ENCODE measurements around the gene TAS2R41. TPM values are rescaled to one million over a fixed set of nuclear protein-coding genes. Genes with fewer than 3 reads are reported as not detected.

TAS2R41 gene
- polyA plus RNA-seq, 2 of the 4 experiments (the other 2 are of a cell fraction): not detected

DNA sequence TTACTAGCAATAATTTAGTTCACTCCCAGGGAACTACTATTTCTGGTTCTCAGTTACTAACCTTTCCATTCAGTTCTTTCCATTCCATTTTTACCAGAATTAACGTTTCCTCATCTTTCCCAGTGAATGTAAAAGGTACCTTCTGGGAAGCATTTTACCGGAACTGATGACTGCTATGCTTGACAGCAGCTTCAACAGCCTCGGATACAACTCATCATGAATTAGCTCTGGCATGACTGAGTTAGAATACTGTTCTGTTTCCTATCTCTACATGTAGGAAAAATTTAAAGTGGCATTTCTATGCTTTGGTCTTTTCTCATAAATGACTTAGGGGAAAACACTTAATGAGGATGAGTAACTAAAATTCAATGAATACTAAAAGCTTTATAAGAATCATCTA lies 18.6 kb downstream of the TAS2R41 start:
- no peak for FAIRE-seq

DNA sequence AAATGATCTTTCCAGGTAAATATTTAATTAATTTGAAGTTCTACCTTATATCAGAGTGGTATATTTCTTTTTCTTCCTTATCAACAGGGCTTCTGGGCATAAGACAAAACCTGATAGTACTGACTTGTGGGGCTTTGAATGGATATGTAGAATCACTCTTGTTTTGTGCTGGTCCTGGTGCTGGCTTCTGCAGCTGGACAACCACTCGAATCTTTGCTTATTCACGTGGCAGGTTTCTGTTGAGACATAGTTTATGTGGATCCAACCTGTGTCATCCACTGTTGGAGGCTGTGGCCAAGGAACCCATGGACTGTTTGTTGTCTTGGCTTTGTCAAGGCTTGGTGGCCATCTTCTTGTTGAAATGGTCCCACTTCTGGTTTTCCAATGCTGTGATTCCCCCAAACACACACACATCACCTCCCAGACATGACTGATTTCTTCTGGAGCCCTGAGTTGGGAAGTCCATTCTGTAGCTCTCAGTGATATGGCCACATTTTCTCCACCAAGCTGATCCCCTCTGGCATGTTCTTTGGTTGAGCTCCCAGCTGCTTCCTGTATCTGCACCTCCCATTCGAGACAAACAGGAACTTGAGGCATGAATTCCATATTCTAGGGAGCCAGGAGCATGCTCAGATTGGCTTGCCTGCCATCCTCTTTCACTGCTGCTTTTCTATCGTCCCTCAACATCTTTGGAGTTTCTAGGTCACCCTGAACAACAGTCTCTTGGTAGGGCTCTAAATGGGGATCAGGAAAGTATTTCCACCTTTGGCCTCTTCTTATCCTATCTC lies 19.5 kb downstream of the TAS2R41 start:
- H3K4me2 ChIP-seq: no peak overlapping the region
- ChIA-PET POLR2A (no interaction called here), CTCF (interaction anchor here (0.8 to 1.2 kb wide), 2 partner anchors 11 to 257 kb away, joined by 3 read pairs; no protein-coding TSS in a partner anchor)
- no peak overlapping the region for H3K4me3 ChIP-seq
- DNase-seq (ENCODE audit: low read depth in 1 of 2, low spot score in 1 of 2) (no peak), FAIRE-seq (no peak), ATAC-seq (no peak)
- whole genome bisulfite sequencing (ENCODE audit: missing lambda C conversion rate): 41% methylated on average over 4 of the region's 4 CpGs
- TF ChIP-seq BHLHE40 (IDR thresholded peaks at IDR 0.05; ENCODE audit: low read depth, low read length) (no peak), MYC (IDR thresholded peaks at IDR 0.05; ENCODE audit: borderline replicate concordance, low read length) (no peak), ZC3H11A (IDR thresholded peaks at IDR 0.05) (no peak), FOSB (CRISPR knock-in tag; IDR thresholded peaks at IDR 0.05) (no peak), NFE2L2 (conservative IDR thresholded peaks at IDR 0.05; ENCODE audit: low read length) (no peak), ZSCAN20 (CRISPR knock-in tag; IDR thresholded peaks at IDR 0.05) (no peak), KDM5A (IDR thresholded peaks at IDR 0.05) (no peak), KDM1A (IDR thresholded peaks at IDR 0.05; ENCODE audit: low read depth) (no peak), MAZ (IDR thresholded peaks at IDR 0.05; ENCODE audit: borderline replicate concordance, low read depth, low read length) (no peak), JUN (IDR thresholded peaks at IDR 0.05) (no peak), ZFP36 (IDR thresholded peaks at IDR 0.05; ENCODE audit: borderline replicate concordance, partially characterized antibody) (no peak), HOXB5 (CRISPR knock-in tag; IDR thresholded peaks at IDR 0.05) (no peak), POLR2A (IDR thresholded peaks at IDR 0.05; ENCODE audit: low read length) (no peak), NPAS2 (CRISPR knock-in tag; IDR thresholded peaks at IDR 0.05; ENCODE audit: borderline replicate concordance) (no peak)
- TF ChIP-seq, protein P1, sequence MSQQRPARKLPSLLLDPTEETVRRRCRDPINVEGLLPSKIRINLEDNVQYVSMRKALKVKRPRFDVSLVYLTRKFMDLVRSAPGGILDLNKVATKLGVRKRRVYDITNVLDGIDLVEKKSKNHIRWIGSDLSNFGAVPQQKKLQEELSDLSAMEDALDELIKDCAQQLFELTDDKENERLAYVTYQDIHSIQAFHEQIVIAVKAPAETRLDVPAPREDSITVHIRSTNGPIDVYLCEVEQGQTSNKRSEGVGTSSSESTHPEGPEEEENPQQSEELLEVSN (IDR thresholded peaks at IDR 0.05; ENCODE audit: borderline replicate concordance, low read depth): no peak
- TF ChIP-seq, protein P2, sequence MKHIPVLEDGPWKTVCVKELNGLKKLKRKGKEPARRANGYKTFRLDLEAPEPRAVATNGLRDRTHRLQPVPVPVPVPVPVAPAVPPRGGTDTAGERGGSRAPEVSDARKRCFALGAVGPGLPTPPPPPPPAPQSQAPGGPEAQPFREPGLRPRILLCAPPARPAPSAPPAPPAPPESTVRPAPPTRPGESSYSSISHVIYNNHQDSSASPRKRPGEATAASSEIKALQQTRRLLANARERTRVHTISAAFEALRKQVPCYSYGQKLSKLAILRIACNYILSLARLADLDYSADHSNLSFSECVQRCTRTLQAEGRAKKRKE (CRISPR knock-in tag; IDR thresholded peaks at IDR 0.05; ENCODE audit: low read depth): no peak
- H3K4me1 ChIP-seq: 0 out of 3 replicates have a peak, but pooled peaks cover 2% of the 10 kb centered on the region
- H3K27ac ChIP-seq: no peak overlapping the region
- H3K9me3 ChIP-seq: no peaks in the 10 kb centered on the region

More for the DNA sequence above, 18.6 kb downstream of the TAS2R41 start:
- H3K4me1 ChIP-seq: peaks cover 10% of the 10 kb centered on the region; the same call in 1 of the 3 replicates
- DNase-seq (ENCODE audit: low read depth in 1 of 2, low spot score in 1 of 2) (no peak), ATAC-seq (no peak)
- POLR2A ChIA-PET: no interaction called here
- H3K27ac ChIP-seq: no peak overlapping the region
- CTCF ChIA-PET: interaction anchor here (0.8 to 1.2 kb wide), 2 partner anchors 10 to 256 kb away, joined by 3 read pairs; no protein-coding TSS in a partner anchor
- no peak overlapping the region for H3K4me3 ChIP-seq
- H3K9me3 ChIP-seq: no peaks in the 10 kb centered on the region
- H3K4me2 ChIP-seq: no peak overlapping the region
- TF ChIP-seq CHD2 (IDR thresholded peaks at IDR 0.05; ENCODE audit: low read length, partially characterized antibody) (no peak), SREBF2 (IDR thresholded peaks at IDR 0.05) (no peak), MAFK (IDR thresholded peaks at IDR 0.05; ENCODE audit: partially characterized antibody) (no peak), EHMT2 (IDR thresholded peaks at IDR 0.05; ENCODE audit: low read depth) (no peak)
- 21% methylated on average over 3 of the region's 3 CpGs for WGBS (ENCODE audit: missing lambda C conversion rate)

DNA sequence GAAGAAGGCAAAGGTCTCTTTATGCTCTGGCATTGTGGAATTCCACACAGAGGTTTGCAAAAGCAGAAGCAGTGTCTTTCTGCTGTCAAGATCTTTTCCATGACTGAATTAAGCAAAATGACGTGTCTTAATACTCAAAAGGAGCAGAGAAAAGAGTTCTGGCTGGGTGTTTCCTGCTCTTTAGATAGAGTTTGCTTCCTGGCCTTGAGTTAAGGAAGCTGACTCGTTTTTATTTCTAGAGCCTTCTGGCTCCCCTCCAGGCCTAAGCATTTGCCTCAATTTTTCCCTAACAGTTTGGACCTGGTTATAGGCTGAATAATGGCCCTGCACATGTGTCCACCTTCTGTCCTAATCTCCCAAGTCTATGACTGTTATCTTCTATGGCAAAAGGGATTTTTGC lies 21.6 kb downstream of the TAS2R41 start:
- ATAC-seq: no peak
- 38% methylated on average over 2 of the region's 2 CpGs for WGBS (ENCODE audit: missing lambda C conversion rate)
- POLR2A ChIA-PET: no interaction called here
- TF ChIP-seq BHLHE40 (IDR thresholded peaks at IDR 0.05; ENCODE audit: low read depth, low read length) (no peak), ESRRA (IDR thresholded peaks at IDR 0.05; ENCODE audit: borderline replicate concordance, low read length) (no peak), RFX5 (IDR thresholded peaks at IDR 0.05) (no peak), POLR2A (IDR thresholded peaks at IDR 0.05; ENCODE audit: low read length) (no peak), JUN (IDR thresholded peaks at IDR 0.05) (no peak), MAZ (IDR thresholded peaks at IDR 0.05; ENCODE audit: borderline replicate concordance, low read depth, low read length) (no peak), EP300 (IDR thresholded peaks at IDR 0.05) (no peak), POLR2AphosphoS2 (conservative IDR thresholded peaks at IDR 0.05; ENCODE audit: low read length) (no peak), GATA3 (IDR thresholded peaks at IDR 0.05; ENCODE audit: borderline replicate concordance) (no peak), ZSCAN20 (CRISPR knock-in tag; IDR thresholded peaks at IDR 0.05) (no peak), RAD21 (conservative IDR thresholded peaks at IDR 0.05 in 1 of 2, IDR thresholded peaks at IDR 0.05 in 1 of 2) (no peak), HOXA7 (CRISPR knock-in tag; IDR thresholded peaks at IDR 0.05) (no peak), EHF (CRISPR knock-in tag; IDR thresholded peaks at IDR 0.05) (no peak), CHD2 (IDR thresholded peaks at IDR 0.05; ENCODE audit: low read length, partially characterized antibody) (no peak), RARB (CRISPR knock-in tag; IDR thresholded peaks at IDR 0.05) (no peak), SMC3 (IDR thresholded peaks at IDR 0.05) (no peak), FOSL2 (IDR thresholded peaks at IDR 0.05) (no peak), FOSL2 (CRISPR knock-in tag; IDR thresholded peaks at IDR 0.05) (no peak)
- TF ChIP-seq, protein P2 (CRISPR knock-in tag; IDR thresholded peaks at IDR 0.05; ENCODE audit: low read depth): no peak
- TF ChIP-seq, protein P3, sequence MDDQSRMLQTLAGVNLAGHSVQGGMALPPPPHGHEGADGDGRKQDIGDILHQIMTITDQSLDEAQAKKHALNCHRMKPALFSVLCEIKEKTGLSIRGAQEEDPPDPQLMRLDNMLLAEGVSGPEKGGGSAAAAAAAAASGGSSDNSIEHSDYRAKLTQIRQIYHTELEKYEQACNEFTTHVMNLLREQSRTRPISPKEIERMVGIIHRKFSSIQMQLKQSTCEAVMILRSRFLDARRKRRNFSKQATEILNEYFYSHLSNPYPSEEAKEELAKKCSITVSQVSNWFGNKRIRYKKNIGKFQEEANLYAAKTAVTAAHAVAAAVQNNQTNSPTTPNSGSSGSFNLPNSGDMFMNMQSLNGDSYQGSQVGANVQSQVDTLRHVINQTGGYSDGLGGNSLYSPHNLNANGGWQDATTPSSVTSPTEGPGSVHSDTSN (IDR thresholded peaks at IDR 0.05): no peak

More for the DNA sequence above, 21.6 kb downstream of the TAS2R41 start:
- no peak overlapping the region for H3K4me2 ChIP-seq
- H3K9me3 ChIP-seq: no peaks in the 10 kb centered on the region
- FAIRE-seq (no peak), DNase-seq (ENCODE audit: low read depth in 1 of 2, low spot score in 1 of 2) (no peak)
- no peaks in the 10 kb centered on the region for H3K4me1 ChIP-seq
- no peak overlapping the region for H3K27ac ChIP-seq
- H3K4me3 ChIP-seq: no peak overlapping the region
- CTCF ChIA-PET: interaction anchor here (0.9 to 2.7 kb wide), 3 partner anchors 8 to 259 kb away, joined by 3 to 14 read pairs (median 5); no protein-coding TSS in a partner anchor
